Measurements from ENCODE around the gene SPACA1. TPM values are rescaled to one million over a fixed set of nuclear protein-coding genes. Genes with fewer than 3 reads are reported as not detected.
"Not testable (repeated sequence)": the region's sequence is repeated elsewhere in the genome, so short reads cannot be mapped to it uniquely, and the experiment has no call there.

Gene SPACA1
- not detected in 2 replicates for total RNA-seq

- DNase-seq (ENCODE audit: low read depth in 2 of 2): no peak
These were observed at the start of gene SPACA1 for GRCh38 chr6:88047510-88048150. Gene SPACA1, plus strand, starts transcription at chr6:88047841. Its CDS starts 65 bp downstream, at chr6:88047906.

DNA sequence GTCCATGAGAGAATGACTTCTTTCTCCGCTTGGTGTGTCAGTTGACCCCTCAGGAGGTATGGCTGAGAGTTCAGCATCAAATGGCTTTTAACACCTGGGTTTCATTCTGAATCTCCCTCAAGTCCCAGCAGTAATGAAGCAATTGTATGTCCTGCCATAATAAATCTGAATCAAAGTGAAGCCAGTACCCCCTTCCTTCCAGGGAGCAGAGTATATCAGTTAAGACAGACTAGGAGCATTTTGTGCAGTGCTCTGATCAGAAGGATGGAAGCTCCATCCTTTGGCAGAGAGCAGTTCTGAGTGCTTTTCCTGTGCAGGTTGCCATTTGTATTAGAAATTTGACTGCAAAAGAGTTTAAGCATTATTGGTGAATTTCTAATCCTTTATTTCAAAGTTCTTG, 46.9 kb upstream of the SPACA1 start:
- no peak for DNase-seq (ENCODE audit: low read depth in 2 of 2)

- DNase-seq (ENCODE audit: low read depth in 2 of 2): not testable (repeated sequence)
These were observed 46.4 kb upstream of the SPACA1 start for GRCh38 chr6:88001279-88001678.

DNA sequence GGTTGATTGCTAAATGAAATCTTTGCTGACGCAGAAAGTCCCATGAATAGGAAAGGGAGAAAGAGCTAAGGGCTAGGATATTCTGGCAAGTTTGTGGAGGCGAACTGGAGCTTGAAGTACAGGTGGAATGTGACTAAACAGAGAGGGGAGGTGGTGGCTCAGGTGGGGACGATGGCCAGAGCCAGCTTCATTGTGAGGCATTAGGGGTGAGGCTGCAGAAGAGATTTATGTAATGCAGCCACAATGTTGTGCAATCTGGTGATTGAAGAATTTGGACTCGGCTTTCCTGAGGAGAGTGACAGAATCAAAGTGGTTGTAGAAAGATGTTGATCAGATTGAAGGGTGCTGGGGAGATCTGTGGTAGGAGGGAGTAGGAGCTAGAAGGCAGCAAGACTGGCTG, 42.9 kb upstream of the SPACA1 start:
- DNase-seq (ENCODE audit: low read depth in 2 of 2): no peak

DNA sequence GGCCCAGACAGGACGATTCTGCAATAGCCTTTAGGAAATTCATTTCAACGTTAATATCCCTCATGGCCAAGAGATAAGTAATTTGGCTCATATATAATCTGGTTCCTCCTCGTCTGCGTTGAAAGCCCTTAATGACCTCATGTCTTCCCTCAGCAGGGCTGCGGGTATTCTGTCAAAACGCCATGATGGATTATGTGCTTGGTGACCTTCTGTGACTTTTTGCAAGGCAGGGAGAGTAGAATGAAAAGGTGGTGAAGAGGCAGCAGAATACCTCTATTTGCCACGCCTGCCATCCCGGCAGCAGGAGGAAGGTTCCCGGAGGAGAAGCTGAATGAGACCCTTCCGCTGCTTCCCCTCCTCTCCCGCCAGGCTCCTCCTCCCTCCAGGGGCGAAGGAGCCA, 41.1 kb upstream of the SPACA1 start:
- no peak for DNase-seq (ENCODE audit: low read depth in 2 of 2)

DNA sequence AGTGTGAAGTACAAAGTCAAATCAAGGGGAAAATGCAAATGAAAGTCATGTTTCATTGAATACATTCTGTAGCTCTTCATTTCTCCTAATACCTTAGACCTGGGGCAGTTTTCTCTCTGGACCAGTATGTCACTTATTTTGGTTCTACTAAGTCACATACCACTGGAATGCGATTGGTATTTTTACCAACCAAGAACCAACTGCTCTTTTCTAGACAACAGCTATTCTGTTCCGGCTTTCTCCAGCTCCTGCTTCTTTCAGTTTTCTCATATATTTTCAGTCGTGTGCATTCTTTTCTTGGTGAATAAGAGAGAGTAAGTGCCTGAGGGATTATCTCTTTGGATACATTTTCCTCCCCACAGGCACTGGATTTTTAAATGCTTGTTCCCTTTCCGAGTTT, 39.2 kb upstream of the SPACA1 start:
- DNase-seq (ENCODE audit: low read depth in 2 of 2): no peak

DNA sequence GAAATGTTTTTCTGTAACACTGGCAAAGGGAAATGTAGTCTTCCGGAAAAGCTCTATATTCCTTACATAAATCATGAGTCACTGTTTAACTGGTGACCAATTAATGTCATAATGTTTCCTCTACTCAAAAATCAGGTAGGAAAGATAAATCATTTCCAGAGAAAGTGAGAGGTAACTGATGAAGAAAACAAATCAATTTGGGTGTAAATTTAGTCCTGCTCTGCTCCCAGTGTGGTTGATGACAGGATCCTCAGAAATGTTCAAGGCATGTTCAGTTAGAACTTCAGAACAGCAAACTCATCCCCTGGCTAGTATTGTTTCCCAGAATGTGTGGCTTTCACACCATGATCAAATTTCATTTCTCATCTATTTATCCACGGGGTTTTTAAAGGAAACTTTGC, 38.8 kb upstream of the SPACA1 start:
- no peak for DNase-seq (ENCODE audit: low read depth in 2 of 2)

GRCh38 chr6:88013015-88013414, 34.6 kb upstream of the SPACA1 start:
- no peak for DNase-seq (ENCODE audit: low read depth in 2 of 2)

- DNase-seq (ENCODE audit: low read depth in 2 of 2): no peak
These were observed 34.1 kb upstream of the SPACA1 start for GRCh38 chr6:88013554-88013953.

DNA sequence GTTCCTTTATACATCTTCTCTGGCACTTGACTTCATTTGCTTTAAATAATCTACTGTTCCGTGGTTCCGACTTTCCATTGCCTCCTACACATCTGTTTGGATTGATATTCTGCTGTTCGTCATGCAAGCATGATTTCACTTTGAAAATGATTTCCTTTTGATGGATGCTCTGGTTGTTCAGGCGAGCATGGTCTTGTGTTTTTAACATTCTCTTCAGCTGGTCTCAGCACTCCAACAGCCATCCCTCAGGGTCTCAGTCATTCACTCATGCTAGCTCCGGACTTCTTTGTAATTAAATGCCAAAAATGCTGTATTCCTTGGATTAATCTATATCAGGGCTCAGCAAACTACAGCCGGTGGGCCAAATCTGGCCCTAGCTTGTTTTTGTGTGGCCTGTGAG, 27.2 kb upstream of the SPACA1 start:
- no peak for DNase-seq (ENCODE audit: low read depth in 2 of 2)

DNA sequence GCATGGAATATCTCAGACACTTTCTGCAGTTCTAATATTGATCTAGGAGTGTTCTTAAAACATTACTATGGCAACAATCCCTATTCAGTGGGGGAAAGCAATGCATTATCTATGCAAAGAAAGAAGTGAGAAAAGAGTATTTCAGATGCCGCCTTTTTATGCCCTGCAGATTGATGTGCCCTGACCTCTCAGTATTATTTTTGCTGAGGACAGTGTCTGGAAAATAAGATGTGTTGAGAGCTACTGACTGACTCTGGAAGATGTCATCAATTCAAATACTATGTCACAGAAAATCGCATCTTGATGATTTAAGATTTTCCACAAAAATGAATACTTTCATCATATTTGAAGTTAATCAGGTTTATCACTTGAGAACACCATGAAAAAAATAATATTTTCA, 22.9 kb upstream of the SPACA1 start:
- no peak for DNase-seq (ENCODE audit: low read depth in 2 of 2)

DNA sequence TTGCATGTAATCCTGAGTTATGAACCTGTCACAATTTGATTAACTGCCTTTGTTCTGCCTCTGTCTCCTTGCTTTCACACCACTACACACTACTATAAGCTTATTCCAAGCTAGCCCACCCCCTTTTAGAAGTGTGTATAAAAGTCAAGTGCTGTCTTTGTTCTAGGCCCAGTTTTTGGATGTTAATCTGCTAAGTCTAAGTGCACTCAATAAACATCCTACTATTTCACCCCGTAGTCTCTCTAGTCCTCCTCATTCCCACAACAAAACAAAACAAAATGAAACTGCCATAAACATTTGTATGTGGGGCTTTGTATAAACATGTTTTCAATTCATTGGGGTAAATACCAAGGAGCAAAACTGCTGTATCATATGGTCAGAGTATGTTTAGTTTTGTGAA, 16.1 kb upstream of the SPACA1 start:
- no peak for DNase-seq (ENCODE audit: low read depth in 2 of 2)

DNA sequence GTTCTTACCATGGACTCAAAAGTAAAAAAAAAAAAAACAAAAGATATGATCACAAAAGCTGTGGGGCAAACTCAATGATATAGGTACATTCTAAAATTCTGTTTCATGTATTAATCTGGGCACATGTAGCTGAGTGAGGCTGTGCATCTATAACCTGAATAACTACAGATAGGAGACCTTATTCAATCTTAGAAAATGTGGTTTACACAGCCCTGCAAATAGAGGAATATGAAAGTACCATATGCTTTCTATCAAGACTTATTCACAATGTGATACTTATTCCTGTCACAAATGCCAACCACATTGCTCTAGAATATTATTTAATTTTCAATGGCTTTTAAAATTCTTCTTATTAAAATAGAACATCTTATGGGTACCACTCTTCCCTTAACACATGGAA, 3.1 kb upstream of the SPACA1 start:
- DNase-seq (ENCODE audit: low read depth in 2 of 2): no peak

DNA sequence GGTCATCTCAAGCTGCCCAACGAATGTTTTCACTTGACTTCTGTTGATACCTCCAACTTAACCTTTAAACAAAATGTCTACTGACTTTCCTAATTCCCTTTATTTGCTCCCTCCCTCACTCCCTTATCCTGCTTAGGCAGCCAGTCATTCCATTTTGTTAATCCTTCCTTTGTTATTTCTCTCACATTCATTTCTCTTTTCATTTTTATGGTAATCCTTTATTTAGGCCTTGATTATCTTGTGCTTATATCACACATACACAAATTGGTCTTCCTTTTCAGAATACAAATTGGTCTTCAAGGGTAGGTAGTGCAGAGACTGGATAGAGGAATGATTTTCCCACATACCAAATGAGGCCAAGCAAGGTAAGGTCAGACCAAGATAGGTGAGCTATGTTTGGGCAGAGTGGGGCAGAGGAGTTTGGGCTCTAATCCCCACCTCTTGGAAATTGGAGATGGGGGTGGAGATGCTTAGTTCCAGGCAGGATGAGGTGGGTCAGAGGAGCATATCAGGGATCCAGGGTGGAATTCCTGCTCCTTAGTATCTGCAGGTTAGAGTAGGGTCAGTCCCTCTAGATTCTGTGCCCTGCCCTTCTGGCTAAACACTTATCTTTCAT, 2.0 kb upstream of the SPACA1 start:
- no peak for DNase-seq (ENCODE audit: low read depth in 2 of 2)

DNA sequence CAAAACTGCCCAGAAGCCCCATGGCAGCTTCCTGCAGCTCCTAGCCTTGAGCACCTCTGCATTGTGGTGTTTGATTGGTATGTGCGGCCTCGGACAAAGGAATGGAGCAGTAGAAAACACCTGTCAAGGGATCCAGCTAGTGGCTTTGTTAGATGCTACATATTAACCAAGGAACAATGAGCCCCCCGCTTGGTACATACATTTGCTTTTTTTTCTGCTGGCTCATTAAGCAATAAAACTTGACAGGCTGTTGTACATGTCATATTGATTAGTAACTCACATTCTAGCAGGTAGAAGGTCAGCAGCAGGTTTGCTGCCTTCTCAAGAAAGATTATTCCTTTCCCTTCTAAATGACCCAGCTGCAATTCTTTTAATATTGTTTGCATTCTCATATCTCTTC, 937 bp downstream of the SPACA1 start:
- no peak for DNase-seq (ENCODE audit: low read depth in 2 of 2)

DNA sequence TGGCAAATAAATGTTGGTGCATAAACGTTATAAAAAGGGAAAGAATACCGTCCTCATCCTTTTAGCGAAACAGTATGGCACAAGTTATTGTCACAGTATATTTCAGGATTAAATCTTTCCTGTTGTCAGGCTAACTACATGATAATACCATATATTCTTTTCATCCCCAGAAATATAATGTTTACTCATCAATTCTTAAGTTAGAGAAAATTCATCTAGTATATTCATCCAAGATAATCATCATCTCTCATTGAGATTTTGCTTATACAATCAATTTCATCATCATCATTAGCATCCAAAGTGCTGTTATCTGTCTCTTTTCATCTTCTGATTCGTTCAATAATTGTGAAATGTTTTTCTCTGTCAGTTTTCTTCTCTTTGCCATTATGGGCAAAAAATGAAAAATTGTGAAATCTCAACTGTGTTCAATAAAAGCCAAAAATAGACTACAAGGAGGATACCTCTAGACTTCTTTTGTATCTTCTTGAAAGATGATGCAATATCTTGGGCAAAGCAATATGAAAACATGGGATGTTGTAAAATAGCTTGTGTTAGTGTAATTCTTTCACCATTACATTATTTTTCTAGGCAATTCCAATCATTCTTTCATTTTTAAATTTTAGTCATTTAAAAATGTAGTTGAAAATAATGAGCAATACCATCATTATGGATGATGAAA, 2.6 kb downstream of the SPACA1 start:
- no peak for DNase-seq (ENCODE audit: low read depth in 2 of 2)

- no peak for DNase-seq (ENCODE audit: low read depth in 2 of 2)
These were observed 11.6 kb downstream of the SPACA1 start for GRCh38 chr6:88059191-88059590.

GRCh38 chr6:88062376-88062775, 14.7 kb downstream of the SPACA1 start:
- no peak for DNase-seq (ENCODE audit: low read depth in 2 of 2)

- no peak for DNase-seq (ENCODE audit: low read depth in 2 of 2)
These were observed 24.8 kb downstream of the SPACA1 start for GRCh38 chr6:88072462-88072861.

DNA sequence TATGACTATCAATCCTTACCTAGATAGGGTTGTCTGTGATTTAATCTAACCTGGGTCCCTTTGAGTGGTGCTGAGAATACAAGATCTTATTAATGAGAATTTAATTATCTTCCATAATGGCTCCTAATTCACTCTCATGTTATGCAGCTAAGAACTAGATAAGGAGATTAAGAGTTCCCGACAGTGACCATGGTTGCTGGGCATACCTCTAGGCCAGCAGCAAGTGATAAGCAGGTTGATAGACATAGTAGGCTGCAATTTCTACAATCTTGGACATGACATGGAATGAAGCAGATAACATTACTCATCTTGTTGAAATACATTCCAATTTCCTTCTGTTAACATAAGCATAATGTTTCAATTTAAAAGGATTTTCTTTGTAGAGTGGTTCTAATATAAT, 27.1 kb downstream of the SPACA1 start:
- DNase-seq (ENCODE audit: low read depth in 2 of 2): no peak

DNA sequence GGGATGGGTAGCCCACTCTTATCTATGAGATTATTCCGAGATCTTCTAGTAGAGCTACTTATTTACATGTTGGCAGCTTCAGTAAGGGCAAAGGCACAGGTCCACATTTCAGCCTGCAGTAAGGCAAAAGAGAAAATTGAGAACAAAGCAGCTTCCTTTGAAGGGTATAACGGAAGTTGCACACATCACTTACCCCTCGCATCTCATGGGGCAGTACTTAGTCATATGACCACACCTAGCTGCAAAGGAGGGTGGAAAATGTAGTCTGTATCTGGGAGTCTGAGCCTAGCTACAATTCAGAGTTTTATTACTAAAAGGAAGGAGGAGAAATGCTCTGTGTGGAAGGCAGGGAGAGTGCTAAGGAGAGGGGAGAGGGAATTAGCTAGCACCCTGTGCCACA, 29.7 kb downstream of the SPACA1 start:
- DNase-seq (ENCODE audit: low read depth in 2 of 2): no peak

GRCh38 chr6:88086792-88087191, 39.2 kb downstream of the SPACA1 start:
- no peak for DNase-seq (ENCODE audit: low read depth in 2 of 2)

- DNase-seq (ENCODE audit: low read depth in 2 of 2): no peak
These were observed 42.1 kb downstream of the SPACA1 start for GRCh38 chr6:88089708-88090107.

Measured in dermis microvascular lymphatic vessel endothelial cell (primary cell).